ENCODE data around the gene HYAL1.

- TF ChIP-seq CTCF (conservative IDR thresholded peaks at IDR 0.05; ENCODE audit: low read depth, low read length) (no peak), EZH2 (IDR thresholded peaks at IDR 0.05; ENCODE audit: borderline replicate concordance, low read depth, low read length, poor library complexity, severe bottlenecking) (no peak)
Measured at GRCh38 chr3:50258029-50258680, 45.2 kb downstream of the HYAL1 start.

Measured in A673 (cell line).